ACC112 (cell line): ENCODE results near the gene RBM47.

Experiments
- H2AFZ ChIP-seq: fragments of 200-600 bp; sonication (generic); one replicate; pipeline ENCODE4 v1.6.0; 2017; ENCODE audit warnings: antibody characterized with exemption, low read length; ENCODE audit not compliant: unreplicated experiment
- H3K27ac ChIP-seq: fragments of 200-600 bp; sonication (generic); 2 replicates; pipeline ENCODE4 v1.5.1; 2014; ENCODE audit warnings: low read depth, mild to moderate bottlenecking, antibody characterized with exemption, low read length, moderate library complexity
- H3K27me3 ChIP-seq: fragments of 200-600 bp; sonication (generic); 2 replicates; pipeline ENCODE4 v1.6.1; 2014; ENCODE audit warnings: mild to moderate bottlenecking, antibody characterized with exemption, low read length, moderate library complexity, mixed read lengths; ENCODE audit not compliant: insufficient read depth
- H3K36me3 ChIP-seq: fragments of 200-600 bp; sonication (generic); 2 replicates; pipeline ENCODE4 v1.6.1; 2016; ENCODE audit warnings: mild to moderate bottlenecking, antibody characterized with exemption, low read length, moderate library complexity, mixed read lengths; ENCODE audit not compliant: insufficient read depth
- H3K4me1 ChIP-seq: fragments of 200-600 bp; sonication (generic); one replicate; pipeline ENCODE4 v1.6.1; 2016; ENCODE audit warnings: low read length, mixed read lengths; ENCODE audit not compliant: insufficient read depth, unreplicated experiment, control insufficient read depth
- H3K4me3 ChIP-seq: fragments of 200-600 bp; sonication (generic); 2 replicates; pipeline ENCODE4 v1.5.1; 2014; ENCODE audit warnings: mild to moderate bottlenecking, low read depth, low read length
- H3K79me2 ChIP-seq: fragments of 200-600 bp; sonication (generic); one replicate; pipeline ENCODE4 v1.6.0; 2016; ENCODE audit warnings: low read length; ENCODE audit not compliant: control insufficient read depth, unreplicated experiment, insufficient read depth

Gene RBM47

GRCh38 chr4:40576651-40577480 is 52.8 kb downstream of the RBM47 start:
- H3K4me3 ChIP-seq, result peak overlapping the region; percentile 10
- no peaks in the 10 kb centered on the region for H3K79me2 ChIP-seq
- peak overlapping the region; percentile 59 for H3K27ac ChIP-seq
- H3K4me1 ChIP-seq, result peaks cover 15% of the 10 kb centered on the region
- H3K36me3 ChIP-seq, result no peaks in the 10 kb centered on the region
- no peaks in the 10 kb centered on the region for H3K27me3 ChIP-seq
- H2AFZ ChIP-seq, result peak overlapping the region; percentile 0

DNA sequence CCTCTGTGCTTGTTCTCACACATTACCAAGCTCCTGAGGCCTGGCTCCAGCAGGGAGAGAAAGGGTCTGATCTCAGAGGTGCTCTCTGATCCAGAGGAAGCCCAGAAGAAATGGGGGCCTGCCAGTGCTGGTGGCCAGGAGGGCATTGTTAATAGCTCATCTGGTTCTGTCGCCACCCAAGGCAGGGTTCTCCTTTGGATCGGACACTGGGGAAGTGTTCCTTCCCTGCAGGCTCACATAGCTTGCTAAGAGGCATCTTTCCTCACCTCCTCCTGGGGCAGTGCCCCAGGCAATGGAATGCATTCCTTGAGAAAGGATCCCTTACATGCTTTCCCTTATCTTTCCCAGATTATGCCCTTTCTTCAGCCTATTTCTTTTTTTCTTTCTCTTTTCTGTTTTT is 53.8 kb downstream of the RBM47 start:
- Histone ChIP-seq H3K27ac (no peak overlapping the region), H3K4me1 (peaks cover 19% of the 10 kb centered on the region), H2AFZ (no peak overlapping the region), H3K79me2 (no peaks in the 10 kb centered on the region), H3K4me3 (no peak overlapping the region), H3K36me3 (no peaks in the 10 kb centered on the region), H3K27me3 (no peaks in the 10 kb centered on the region)

GRCh38 chr4:40573593-40574311 is 55.9 kb downstream of the RBM47 start:
- Histone ChIP-seq H3K4me3 (no peak overlapping the region), H2AFZ (peak overlapping the region; percentile 84), H3K4me1 (peaks cover 23% of the 10 kb centered on the region), H3K27ac (no peak overlapping the region), H3K79me2 (no peaks in the 10 kb centered on the region), H3K36me3 (no peaks in the 10 kb centered on the region), H3K27me3 (no peaks in the 10 kb centered on the region)

DNA sequence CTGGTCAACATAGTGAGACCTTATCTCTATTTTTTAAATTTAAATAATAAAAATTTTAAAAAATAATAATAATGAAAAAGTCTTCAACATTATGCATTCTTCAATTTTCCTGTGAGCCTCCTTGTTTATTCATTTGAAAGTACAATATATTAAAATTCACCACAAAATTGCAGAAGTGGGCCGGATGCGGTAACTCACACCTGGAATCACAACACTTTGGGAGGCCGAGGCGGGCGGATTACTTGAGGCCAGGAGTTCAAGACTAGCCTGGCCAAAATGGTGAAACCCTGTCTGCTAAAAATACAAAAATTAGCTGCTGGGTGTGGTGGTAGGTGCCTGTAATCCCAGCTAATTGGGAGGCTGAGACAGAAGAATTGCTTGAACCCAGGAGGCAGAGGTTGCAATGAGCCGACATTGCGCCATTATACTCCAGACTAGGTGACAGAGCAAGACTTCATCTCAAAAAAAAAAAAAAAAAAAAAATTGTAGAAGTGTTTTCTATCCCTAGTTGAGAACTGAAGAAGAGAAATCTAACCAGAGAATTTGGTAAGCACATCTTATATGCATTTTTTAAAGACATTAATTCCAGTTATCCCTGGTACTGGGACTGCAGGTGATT is 56.9 kb downstream of the RBM47 start:
- Histone ChIP-seq H3K27me3 (no peaks in the 10 kb centered on the region), H3K36me3 (no peaks in the 10 kb centered on the region), H2AFZ (no peak overlapping the region), H3K27ac (no peak overlapping the region), H3K4me3 (no peak overlapping the region), H3K4me1 (peaks cover 22% of the 10 kb centered on the region), H3K79me2 (no peaks in the 10 kb centered on the region)

DNA sequence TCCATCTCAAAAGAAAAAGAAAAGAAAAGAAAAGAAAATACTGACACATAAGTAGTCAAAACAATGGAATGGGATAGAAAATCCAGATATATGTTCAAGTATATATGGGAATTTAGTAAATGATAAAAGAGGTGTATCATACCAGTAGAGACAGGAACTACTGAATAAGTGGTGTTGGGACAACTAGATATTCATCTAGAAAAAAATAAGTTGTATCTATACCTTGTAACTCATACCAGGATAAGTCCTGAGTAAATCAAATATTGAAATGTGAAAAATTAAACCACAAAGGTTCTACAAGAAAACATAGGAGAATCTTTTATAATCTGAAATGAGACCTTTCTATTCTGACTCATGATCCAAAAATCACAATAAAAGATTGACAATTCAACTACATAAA is 58.5 kb downstream of the RBM47 start:
- Histone ChIP-seq H3K79me2 (no peaks in the 10 kb centered on the region), H3K27me3 (no peaks in the 10 kb centered on the region), H2AFZ (no peak overlapping the region), H3K4me3 (no peak overlapping the region), H3K36me3 (no peaks in the 10 kb centered on the region), H3K4me1 (peaks cover 9% of the 10 kb centered on the region), H3K27ac (no peak overlapping the region)

DNA sequence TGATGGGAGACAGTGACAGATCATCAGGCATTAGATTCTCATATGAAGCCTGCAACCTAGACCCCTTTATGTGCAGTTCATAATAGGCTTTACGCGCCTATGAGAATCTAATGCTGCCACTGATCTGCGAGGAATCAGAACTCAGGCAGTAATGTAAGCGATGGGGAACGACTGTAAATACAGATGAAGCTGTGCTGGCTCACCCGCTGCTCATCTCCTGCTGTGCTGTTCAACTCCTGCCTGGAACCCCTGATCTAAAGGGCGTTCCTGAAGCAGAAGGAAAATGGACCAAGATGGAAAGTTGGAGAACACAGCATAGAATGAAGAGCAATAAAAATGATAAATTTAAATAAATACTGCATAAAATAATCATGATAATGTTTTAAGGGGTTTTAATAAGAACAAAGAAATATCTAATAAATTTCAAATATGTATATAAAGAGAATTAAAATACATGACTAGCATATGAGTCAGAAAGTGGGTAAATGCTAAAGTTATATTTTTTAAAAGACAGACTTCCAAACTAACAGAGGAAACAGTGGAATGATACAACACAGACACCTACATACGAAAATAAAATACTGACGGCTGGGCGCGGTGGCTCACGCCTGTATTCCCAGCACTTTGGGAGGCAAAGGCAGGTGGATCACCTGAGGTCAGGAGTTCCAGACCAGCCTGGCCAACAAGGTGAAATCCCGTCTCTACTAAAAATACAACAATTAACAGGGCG is 59.2 kb downstream of the RBM47 start:
- Histone ChIP-seq H3K27ac (no peak overlapping the region), H2AFZ (no peak overlapping the region), H3K79me2 (no peaks in the 10 kb centered on the region), H3K4me1 (peaks cover 9% of the 10 kb centered on the region), H3K4me3 (no peak overlapping the region), H3K36me3 (no peaks in the 10 kb centered on the region), H3K27me3 (no peaks in the 10 kb centered on the region)

- Histone ChIP-seq H3K27ac (no peak overlapping the region), H3K27me3 (no peaks in the 10 kb centered on the region), H3K4me3 (no peak overlapping the region), H3K36me3 (no peaks in the 10 kb centered on the region), H3K79me2 (no peaks in the 10 kb centered on the region), H3K4me1 (peaks cover 13% of the 10 kb centered on the region), H2AFZ (no peak overlapping the region)
These were observed 64.7 kb downstream of the RBM47 start for GRCh38 chr4:40564815-40565483.

DNA sequence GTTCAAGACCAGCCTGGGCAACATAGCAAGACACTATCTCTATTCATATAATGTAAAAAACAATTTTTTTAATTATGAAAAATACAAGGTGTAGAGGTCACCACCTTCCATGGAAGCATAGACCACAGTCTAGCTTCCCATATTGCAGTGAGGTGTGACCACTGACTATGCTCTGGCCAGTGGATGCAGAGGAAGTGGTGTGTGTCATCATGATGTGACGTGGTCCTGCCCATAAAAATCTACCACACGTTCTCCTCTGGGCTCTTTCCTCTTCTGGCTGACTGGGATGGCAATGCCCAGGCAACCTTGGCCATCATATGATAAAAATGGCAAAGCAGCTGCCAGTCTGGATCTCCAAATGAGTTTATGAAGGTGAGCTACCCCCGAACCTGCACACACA is 65.7 kb downstream of the RBM47 start:
- Histone ChIP-seq H3K79me2 (no peaks in the 10 kb centered on the region), H3K27me3 (no peaks in the 10 kb centered on the region), H3K4me3 (no peak overlapping the region), H3K36me3 (no peaks in the 10 kb centered on the region), H3K4me1 (peaks cover 13% of the 10 kb centered on the region), H3K27ac (no peak overlapping the region), H2AFZ (no peak overlapping the region)

DNA sequence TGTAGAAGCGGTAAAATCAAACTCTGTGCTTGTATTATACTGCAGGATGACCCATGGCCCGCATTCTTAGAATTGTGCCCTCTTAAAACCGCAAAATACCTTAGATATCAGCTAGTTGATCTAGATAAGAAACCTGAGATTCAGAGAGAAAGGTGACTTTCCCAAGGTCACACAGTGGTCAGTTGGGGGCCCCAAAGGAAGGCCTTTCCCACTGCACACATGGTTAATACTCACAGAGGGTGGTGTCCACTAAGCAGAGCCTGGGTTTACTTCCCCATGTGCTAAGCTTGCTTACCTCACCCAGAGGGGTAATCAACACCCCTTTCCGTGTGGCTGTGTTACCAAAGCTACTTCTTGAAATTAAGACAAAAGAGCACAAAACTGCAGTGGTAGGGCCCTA is 66.3 kb downstream of the RBM47 start:
- no peak overlapping the region for H3K4me3 ChIP-seq
- H3K79me2 ChIP-seq, result no peaks in the 10 kb centered on the region
- H3K27me3 ChIP-seq, result no peaks in the 10 kb centered on the region
- no peak overlapping the region for H3K27ac ChIP-seq
- no peak overlapping the region for H2AFZ ChIP-seq
- peaks cover 13% of the 10 kb centered on the region for H3K4me1 ChIP-seq
- no peaks in the 10 kb centered on the region for H3K36me3 ChIP-seq

- no peak overlapping the region for H3K27ac ChIP-seq
- H3K4me1 ChIP-seq, result peaks cover 13% of the 10 kb centered on the region
- H3K27me3 ChIP-seq, result no peaks in the 10 kb centered on the region
- H2AFZ ChIP-seq, result no peak overlapping the region
- H3K79me2 ChIP-seq, result no peaks in the 10 kb centered on the region
- no peak overlapping the region for H3K4me3 ChIP-seq
- no peaks in the 10 kb centered on the region for H3K36me3 ChIP-seq
These were observed 67.0 kb downstream of the RBM47 start for GRCh38 chr4:40562681-40563080.
